NT2/D1 (cell line): Measurements from ENCODE around the gene DENND4C.
"Not testable (repeated sequence)": the region's sequence is repeated elsewhere in the genome, so short reads cannot be mapped to it uniquely, and the experiment has no call there.

ENCODE experiments used
- SUZ12 ChIP-seq: IDR thresholded peaks from 2 replicates; pipeline ENCODE4 v1.6.1; 2011; ENCODE audit not compliant: insufficient read length, insufficient read depth; ENCODE audit errors: extremely low read depth
- YY1 ChIP-seq: IDR thresholded peaks from 2 replicates; pipeline ENCODE4 v1.6.1; 2011; ENCODE audit not compliant: insufficient read length, insufficient read depth

- not testable (repeated sequence) for TF ChIP-seq YY1, SUZ12
Measured at GRCh38 chr9:19259665-19260255, 29.3 kb downstream of the DENND4C start.
